Measurements from ENCODE around the gene ANK3.

The ANK3 gene

GRCh38 chr10:60086421-60086820 is 303.3 kb downstream of the ANK3 start:
- CTCF ChIA-PET: interaction anchor here (1.1 kb wide), 1 partner anchor 14 kb away, joined by 3 read pairs; no protein-coding TSS in a partner anchor
- TF ChIP-seq ZNF280C (tag by site-specific recombination; IDR thresholded peaks at IDR 0.05): no peak
- TF ChIP-seq ZNF791 (tag by site-specific recombination; IDR thresholded peaks at IDR 0.05): no peak
- no peak for TF ChIP-seq ZNF366 (tag by site-specific recombination; conservative IDR thresholded peaks at IDR 0.05)
- TF ChIP-seq GLI2 (tag by site-specific recombination; IDR thresholded peaks at IDR 0.05; ENCODE audit: borderline replicate concordance, low read depth): no peak
- no peak for TF ChIP-seq ZIC2 (tag by site-specific recombination; IDR thresholded peaks at IDR 0.05)
- no peak for TF ChIP-seq ZNF23 (tag by site-specific recombination; IDR thresholded peaks at IDR 0.05; ENCODE audit: borderline replicate concordance)
- TF ChIP-seq ZNF549 (tag by site-specific recombination; IDR thresholded peaks at IDR 0.05): no peak
- no peak for TF ChIP-seq ZNF529 (tag by site-specific recombination; IDR thresholded peaks at IDR 0.05; ENCODE audit: insufficient replicate concordance)
- TF ChIP-seq ZNF621 (tag by site-specific recombination; IDR thresholded peaks at IDR 0.05): no peak
- TF ChIP-seq ZNF513 (tag by site-specific recombination; IDR thresholded peaks at IDR 0.05): no peak
- TF ChIP-seq ZNF664 (tag by site-specific recombination; IDR thresholded peaks at IDR 0.05): no peak
- TF ChIP-seq ZNF473 (tag by site-specific recombination; IDR thresholded peaks at IDR 0.05): no peak
- TF ChIP-seq ZBTB44 (tag by site-specific recombination; IDR thresholded peaks at IDR 0.05): no peak
- no peak for TF ChIP-seq ZNF600 (tag by site-specific recombination; IDR thresholded peaks at IDR 0.05)
- TF ChIP-seq ZNF660 (tag by site-specific recombination; IDR thresholded peaks at IDR 0.05): no peak
- no peak for TF ChIP-seq ZNF248 (tag by site-specific recombination; IDR thresholded peaks at IDR 0.05)
- H3K27ac ChIP-seq (ENCODE audit: extremely low read depth, low read depth, low read length): no peak overlapping the region
- no peaks in the 10 kb centered on the region for H3K9me3 ChIP-seq (ENCODE audit: control insufficient read depth, insufficient read depth, low read depth, low read length)
- POLR2A ChIA-PET: no interaction called here
- H3K36me3 ChIP-seq (ENCODE audit: control insufficient read depth in 2 of 2, insufficient read depth in 1 of 2, low read length in 2 of 2): peaks cover 0 to 12% of the 10 kb centered on the region in 2 experiments; a peak in 2 of 3 replicates
- H3K4me1 ChIP-seq (ENCODE audit: control insufficient read depth, insufficient read depth, low read length): no peaks in the 10 kb centered on the region
- no peak overlapping the region for H3K4me3 ChIP-seq (ENCODE audit: low read depth, low read length)

DNA sequence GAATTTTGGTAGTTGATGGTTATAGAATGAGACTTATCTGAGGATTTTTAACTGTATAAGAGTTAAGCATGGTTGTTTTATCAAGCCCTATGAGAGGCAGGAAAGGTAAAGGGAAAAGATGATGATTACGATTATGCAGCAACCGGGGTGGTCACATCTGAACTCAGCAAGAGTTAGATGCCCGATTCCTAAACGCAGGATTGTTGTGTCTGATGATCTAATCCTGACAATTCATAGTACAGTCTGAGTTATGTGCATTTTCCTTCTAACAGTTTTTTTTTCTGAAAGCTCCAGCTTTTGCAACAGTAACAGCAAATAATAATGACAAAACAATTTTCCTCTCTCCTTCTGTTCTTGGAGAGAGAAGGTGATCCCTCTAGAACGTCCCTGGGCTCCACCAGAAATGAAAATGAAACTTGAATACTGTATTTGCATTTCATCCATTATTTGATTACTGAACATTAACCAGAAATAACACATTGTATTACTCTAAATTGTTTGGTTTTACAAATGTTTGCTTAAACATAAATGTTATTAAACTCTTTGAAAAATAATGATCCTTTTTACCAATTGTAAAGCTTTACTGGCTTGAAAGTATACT is 306.8 kb downstream of the ANK3 start:
- no peak overlapping the region for H3K4me3 ChIP-seq (ENCODE audit: low read depth, low read length)
- no peaks in the 10 kb centered on the region for H3K9me3 ChIP-seq (ENCODE audit: control insufficient read depth, insufficient read depth, low read depth, low read length)
- CTCF ChIA-PET: interaction anchor here (0.6 kb wide), 1 partner anchor 17 kb away, joined by 4 read pairs; no protein-coding TSS in a partner anchor
- POLR2A ChIA-PET: no interaction called here
- peaks cover 0 to 18% of the 10 kb centered on the region in 2 experiments for H3K36me3 ChIP-seq (ENCODE audit: control insufficient read depth in 2 of 2, insufficient read depth in 1 of 2, low read length in 2 of 2)
- TF ChIP-seq ZNF214 (tag by site-specific recombination; IDR thresholded peaks at IDR 0.05; ENCODE audit: borderline replicate concordance): no peak
- TF ChIP-seq ZNF626 (tag by site-specific recombination; IDR thresholded peaks at IDR 0.05): no peak
- TF ChIP-seq ZNF621 (tag by site-specific recombination; IDR thresholded peaks at IDR 0.05): no peak
- TF ChIP-seq ZNF311 (tag by site-specific recombination; IDR thresholded peaks at IDR 0.05; ENCODE audit: borderline replicate concordance): no peak
- TF ChIP-seq HOXD13 (CRISPR knock-in tag; IDR thresholded peaks at IDR 0.05; ENCODE audit: borderline replicate concordance): no peak
- TF ChIP-seq ZNF19 (tag by site-specific recombination; IDR thresholded peaks at IDR 0.05; ENCODE audit: low read depth): no peak
- TF ChIP-seq ZNF530 (tag by site-specific recombination; IDR thresholded peaks at IDR 0.05; ENCODE audit: low read depth): no peak
- no peak for TF ChIP-seq ZNF2 (tag by site-specific recombination; IDR thresholded peaks at IDR 0.05)
- no peak for TF ChIP-seq ZNF561 (tag by site-specific recombination; IDR thresholded peaks at IDR 0.05; ENCODE audit: borderline replicate concordance)
- TF ChIP-seq MEIS1 (CRISPR knock-in tag; IDR thresholded peaks at IDR 0.05; ENCODE audit: borderline replicate concordance): no peak
- TF ChIP-seq SP7 (tag by site-specific recombination; IDR thresholded peaks at IDR 0.05): no peak
- TF ChIP-seq SP2 (tag by site-specific recombination; IDR thresholded peaks at IDR 0.05): no peak
- no peak for TF ChIP-seq ZNF677 (tag by site-specific recombination; IDR thresholded peaks at IDR 0.05)
- no peak for TF ChIP-seq YY1 (tag by site-specific recombination; IDR thresholded peaks at IDR 0.05)
- no peaks in the 10 kb centered on the region for H3K4me1 ChIP-seq (ENCODE audit: control insufficient read depth, insufficient read depth, low read length)
- H3K27ac ChIP-seq (ENCODE audit: extremely low read depth, low read depth, low read length): no peak overlapping the region
